ENCODE measurements around the gene BCAS3. TPM values are rescaled to one million over a fixed set of nuclear protein-coding genes. Genes with fewer than 3 reads are reported as not detected.

Gene BCAS3
- total RNA-seq, 6 experiments from 2014 or later = 9.2 to 22.1 (median 14.2) TPM

GRCh38 chr17:61325382-61326073 is 647.9 kb downstream of the BCAS3 start:
- no peak overlapping the region for H3K4me3 ChIP-seq
- intact Hi-C loops (cut with DNase I) = no loop called here
- no peak overlapping the region for H3K27ac ChIP-seq
- no peak for DNase-seq
- no peaks in the 10 kb centered on the region for H3K4me1 ChIP-seq
- no peak for ATAC-seq
- H3K36me3 ChIP-seq = no peaks in the 10 kb centered on the region
- H3K9me3 ChIP-seq = no peaks in the 10 kb centered on the region
- H3K27me3 ChIP-seq = no peaks in the 10 kb centered on the region
- WGBS (ENCODE audit: insufficient coverage, low coverage, low lambda C conversion rate, missing lambda C conversion rate) = 93% methylated on average over 6 of the region's 6 CpGs
- no peak for TF ChIP-seq POLR2A (IDR thresholded peaks at IDR 0.05)
- TF ChIP-seq CTCF (IDR thresholded peaks at IDR 0.05) = no peak

- Histone ChIP-seq H3K27ac (no peak overlapping the region), H3K27me3 (no peaks in the 10 kb centered on the region), H3K4me1 (no peaks in the 10 kb centered on the region), H3K4me3 (no peak overlapping the region), H3K9me3 (no peaks in the 10 kb centered on the region), H3K36me3 (no peaks in the 10 kb centered on the region)
- ATAC-seq = no peak
- WGBS (ENCODE audit: insufficient coverage, low coverage, low lambda C conversion rate, missing lambda C conversion rate) = 93% methylated on average over 3 of the region's 3 CpGs
- intact Hi-C loops (cut with DNase I) = no loop called here
- DNase-seq = no peak
- TF ChIP-seq CTCF (IDR thresholded peaks at IDR 0.05) (no peak), POLR2A (IDR thresholded peaks at IDR 0.05) (no peak)
Observed at GRCh38 chr17:61326330-61326729, 648.7 kb downstream of the BCAS3 start.

- no peaks in the 10 kb centered on the region for H3K9me3 ChIP-seq
- peaks cover 0 to 5% (median 0%) of the 10 kb centered on the region in 4 donors for H3K4me1 ChIP-seq
- intact Hi-C loops (cut with DNase I) = no loop called here
- DNase-seq (no peak), ATAC-seq (peak in 2 of 4 donors; percentile 15 to 24)
- no peaks in the 10 kb centered on the region for H3K36me3 ChIP-seq
- WGBS (ENCODE audit: insufficient coverage, low coverage, low lambda C conversion rate, missing lambda C conversion rate) = 51% methylated on average over 2 of the region's 6 CpGs
- no peak for TF ChIP-seq CTCF (IDR thresholded peaks at IDR 0.05)
- H3K27ac ChIP-seq = no peak overlapping the region
- no peak overlapping the region for H3K4me3 ChIP-seq
- no peaks in the 10 kb centered on the region for H3K27me3 ChIP-seq
Observed at GRCh38 chr17:61328351-61328750, 650.7 kb downstream of the BCAS3 start.

- Histone ChIP-seq H3K4me3 (no peak overlapping the region), H3K9me3 (no peaks in the 10 kb centered on the region), H3K27ac (peak overlapping the region in 1 of 3 donors; percentile 1), H3K4me1 (peaks cover 0 to 10% (median 0%) of the 10 kb centered on the region in 4 donors), H3K36me3 (no peaks in the 10 kb centered on the region), H3K27me3 (no peaks in the 10 kb centered on the region)
- TF ChIP-seq CTCF (IDR thresholded peaks at IDR 0.05) = no peak
- TF ChIP-seq POLR2A (IDR thresholded peaks at IDR 0.05) = no peak
- peak in 1 of 4 donors; percentile 13 for ATAC-seq
- WGBS (ENCODE audit: insufficient coverage, low coverage, low lambda C conversion rate, missing lambda C conversion rate) = 91% methylated on average over 6 of the region's 11 CpGs
- intact Hi-C loops (cut with DNase I) = no loop called here
- no peak for DNase-seq
Observed at GRCh38 chr17:61330174-61331150, 652.8 kb downstream of the BCAS3 start.
